WTC11 (cell line): ENCODE data around the gene AHNAK. TPM values are rescaled to one million over a fixed set of nuclear protein-coding genes. Genes with fewer than 3 reads are reported as not detected.

Experiments used
- ATAC-seq: fragments of 200-7000 bp; cut with Tn5 transposase; 2 replicates; pipeline ENCODE4 v1.10.0; 2021; ENCODE audit warnings: mild to moderate bottlenecking, moderate library complexity
- CTCF ChIA-PET: fragments of 300-600 bp; sonication (Branson Sonifier 250); formaldehyde crosslinking; loops from one replicate; lab custom pipeline; 2021; ENCODE audit warnings: antibody characterized with exemption; lab: Charles Lee
- POLR2A ChIA-PET: fragments of 350-600 bp; sonication (Branson Sonifier 250); formaldehyde crosslinking; loops from one replicate; lab custom pipeline; 2021; ENCODE audit warnings: antibody characterized with exemption; lab: Charles Lee
- DNase-seq: peaks from one replicate; pipeline ENCODE4 v3.0.0; 2021; ENCODE audit warnings: low spot score
- H3K27ac Mint-ChIP-seq: 2 replicates; pipeline ENCODE4 v1.8.0; 2021; ENCODE audit warnings: mixed read lengths
- H3K27me3 Mint-ChIP-seq: 2 replicates; pipeline ENCODE4 v1.8.0; 2021; ENCODE audit warnings: low read depth, mild to moderate bottlenecking, moderate library complexity, mixed read lengths
- H3K36me3 Mint-ChIP-seq: 2 replicates; pipeline ENCODE4 v1.8.0; 2021; ENCODE audit warnings: mixed read lengths
- H3K4me1 Mint-ChIP-seq: 2 replicates; pipeline ENCODE4 v1.8.0; 2022; ENCODE audit warnings: mixed read lengths
- H3K4me3 Mint-ChIP-seq: 2 replicates; pipeline ENCODE4 v1.8.0; 2021; ENCODE audit warnings: mild to moderate bottlenecking, moderate library complexity, mixed read lengths
- H3K9me3 Mint-ChIP-seq: 2 replicates; pipeline ENCODE4 v1.8.0; 2021; ENCODE audit warnings: mixed read lengths
- CTCF ChIP-seq: fragments of 200-600 bp; IDR thresholded peaks from 2 replicates; pipeline ENCODE4 v1.8.0; 2022; ENCODE audit warnings: antibody characterized with exemption
- FOXJ3 ChIP-seq: sonication (generic); formaldehyde crosslinking; IDR thresholded peaks from 2 replicates; pipeline ENCODE4 v1.9.0; 2021; ENCODE audit warnings: missing genetic modification reagents, mild to moderate bottlenecking, borderline replicate concordance
- KAT7 ChIP-seq: sonication (generic); formaldehyde crosslinking; IDR thresholded peaks from 2 replicates; pipeline ENCODE4 v1.8.1; 2023; ENCODE audit warnings: missing genetic modification reagents, mild to moderate bottlenecking, borderline replicate concordance
- MYBL2 ChIP-seq: sonication (generic); formaldehyde crosslinking; IDR thresholded peaks from 2 replicates; pipeline ENCODE4 v1.8.1; 2023; ENCODE audit warnings: mild to moderate bottlenecking, moderate library complexity, missing genetic modification reagents
- NFYB ChIP-seq: sonication (generic); formaldehyde crosslinking; conservative IDR thresholded peaks from 2 replicates; pipeline ENCODE4 v1.8.0; 2022; ENCODE audit warnings: low read depth, missing genetic modification reagents
- PRRX2 ChIP-seq: fragments of 250-450 bp; sonication (Bioruptor Pico); IDR thresholded peaks from 2 replicates; pipeline ENCODE4 v1.8.0; 2021; ENCODE audit warnings: mild to moderate bottlenecking
- RORB ChIP-seq: fragments of 250-450 bp; sonication (Bioruptor Pico); IDR thresholded peaks from 2 replicates; pipeline ENCODE4 v1.9.0; 2021; ENCODE audit warnings: mild to moderate bottlenecking
- TCF7 ChIP-seq: sonication (generic); formaldehyde crosslinking; IDR thresholded peaks from 2 replicates; pipeline ENCODE4 v1.8.0; 2022; ENCODE audit warnings: mild to moderate bottlenecking, low read depth, missing genetic modification reagents, moderate library complexity
- TEAD4 ChIP-seq: sonication (generic); formaldehyde crosslinking; IDR thresholded peaks from 2 replicates; pipeline ENCODE4 v1.8.0; 2022; ENCODE audit warnings: mild to moderate bottlenecking, missing genetic modification reagents
- ZBTB21 ChIP-seq: sonication (generic); formaldehyde crosslinking; IDR thresholded peaks from 2 replicates; pipeline ENCODE4 v1.8.1; 2023; ENCODE audit warnings: mild to moderate bottlenecking, missing genetic modification reagents, borderline replicate concordance
- ZMAT4 ChIP-seq: fragments of 250-450 bp; sonication (Bioruptor Pico); IDR thresholded peaks from 2 replicates; pipeline ENCODE4 v1.9.0; 2021; ENCODE audit warnings: mild to moderate bottlenecking
- ZNF121 ChIP-seq: sonication (generic); formaldehyde crosslinking; IDR thresholded peaks from 2 replicates; pipeline ENCODE4 v1.8.0; 2023; ENCODE audit warnings: missing genetic modification reagents
- ZNF263 ChIP-seq: sonication (generic); formaldehyde crosslinking; IDR thresholded peaks from 2 replicates; pipeline ENCODE4 v1.8.1; 2022; ENCODE audit warnings: low read depth, mild to moderate bottlenecking, moderate library complexity, missing genetic modification reagents
- ZNF281 ChIP-seq: sonication (generic); formaldehyde crosslinking; IDR thresholded peaks from 2 replicates; pipeline ENCODE4 v1.8.0; 2023; ENCODE audit warnings: mild to moderate bottlenecking, missing genetic modification reagents
- ZNF532 ChIP-seq: fragments of 250-450 bp; sonication (Bioruptor Pico); IDR thresholded peaks from 2 replicates; pipeline ENCODE4 v1.9.0; 2021; ENCODE audit warnings: mild to moderate bottlenecking, borderline replicate concordance
- ZNF671 ChIP-seq: fragments of 250-450 bp; sonication (Bioruptor Pico); IDR thresholded peaks from 2 replicates; pipeline ENCODE4 v1.8.0; 2021; ENCODE audit warnings: mild to moderate bottlenecking
- total RNA-seq: library from RNA; stranded (reverse); gene quantifications from 3 replicates; pipeline ENCODE4 v1.2.3, GENCODE V29; 2021
- TF ChIP-seq, protein P1 (sequence below): sonication (generic); formaldehyde crosslinking; IDR thresholded peaks from 2 replicates; pipeline ENCODE4 v1.8.1; 2022; ENCODE audit warnings: low read depth, missing genetic modification reagents, borderline replicate concordance
- TF ChIP-seq, protein P2 (sequence below): sonication (generic); formaldehyde crosslinking; IDR thresholded peaks from 2 replicates; pipeline ENCODE4 v1.8.1; 2023; ENCODE audit warnings: mild to moderate bottlenecking, moderate library complexity, missing genetic modification reagents

AHNAK gene
- total RNA-seq, 1 experiment from 2014 or later = 21.0 TPM

DNA sequence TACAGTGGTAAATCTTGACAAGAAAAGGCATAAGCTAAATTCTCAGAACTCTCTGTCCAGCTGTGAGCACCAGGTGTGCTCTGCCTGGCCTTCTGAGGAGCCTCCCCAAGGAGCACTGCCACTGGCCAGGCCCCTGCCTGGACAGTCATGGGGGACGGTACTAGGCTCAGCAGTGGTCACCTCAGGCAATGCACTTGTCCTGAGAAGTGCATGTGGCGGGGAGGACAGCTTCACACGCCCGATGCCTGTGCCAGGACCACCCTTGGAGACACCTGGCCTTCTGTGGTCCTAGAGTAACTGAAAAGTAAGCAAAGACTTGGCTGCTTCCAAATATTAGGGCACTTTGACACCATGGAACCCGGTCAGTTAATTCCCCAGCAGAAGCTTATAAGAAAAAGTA, 156.4 kb downstream of the AHNAK start (continued):
- TF ChIP-seq ZNF532 (CRISPR knock-in tag) (no peak), KAT7 (CRISPR knock-in tag) (no peak), PRRX2 (CRISPR knock-in tag) (no peak), RORB (CRISPR knock-in tag) (no peak), ZBTB21 (CRISPR knock-in tag) (no peak), ZNF281 (CRISPR knock-in tag) (no peak)

- ChIA-PET POLR2A (no interaction called here), CTCF (interaction anchor here (0.9 to 2.7 kb wide), 3 partner anchors 13 to 154 kb away, joined by 3 to 15 read pairs (median 4); no protein-coding TSS in a partner anchor)
- ATAC-seq = no peak
- no peak for TF ChIP-seq TCF7 (CRISPR knock-in tag)
- H3K36me3 Mint-ChIP-seq = no peaks in the 10 kb centered on the region
- H3K4me3 Mint-ChIP-seq = no peak overlapping the region
- no peak overlapping the region for H3K27ac Mint-ChIP-seq
- no peaks in the 10 kb centered on the region for H3K9me3 Mint-ChIP-seq
- H3K4me1 Mint-ChIP-seq = no peaks in the 10 kb centered on the region
- no peaks in the 10 kb centered on the region for H3K27me3 Mint-ChIP-seq
- no peak for DNase-seq
Observed at GRCh38 chr11:62388999-62389398, 157.6 kb downstream of the AHNAK start.

GRCh38 chr11:62387381-62387780, 159.2 kb downstream of the AHNAK start:
- Mint-ChIP-seq H3K9me3 (no peaks in the 10 kb centered on the region), H3K4me1 (peaks cover 7% of the 10 kb centered on the region), H3K27me3 (no peaks in the 10 kb centered on the region), H3K4me3 (no peak overlapping the region), H3K27ac (no peak overlapping the region), H3K36me3 (no peaks in the 10 kb centered on the region)
- ATAC-seq (no peak), DNase-seq (peak; percentile 1)
- POLR2A ChIA-PET = no interaction called here
- CTCF ChIA-PET = interaction anchor here (0.7 kb wide), 1 partner anchor 14 kb away, joined by 3 read pairs; no protein-coding TSS in a partner anchor
- TF ChIP-seq, protein P1, sequence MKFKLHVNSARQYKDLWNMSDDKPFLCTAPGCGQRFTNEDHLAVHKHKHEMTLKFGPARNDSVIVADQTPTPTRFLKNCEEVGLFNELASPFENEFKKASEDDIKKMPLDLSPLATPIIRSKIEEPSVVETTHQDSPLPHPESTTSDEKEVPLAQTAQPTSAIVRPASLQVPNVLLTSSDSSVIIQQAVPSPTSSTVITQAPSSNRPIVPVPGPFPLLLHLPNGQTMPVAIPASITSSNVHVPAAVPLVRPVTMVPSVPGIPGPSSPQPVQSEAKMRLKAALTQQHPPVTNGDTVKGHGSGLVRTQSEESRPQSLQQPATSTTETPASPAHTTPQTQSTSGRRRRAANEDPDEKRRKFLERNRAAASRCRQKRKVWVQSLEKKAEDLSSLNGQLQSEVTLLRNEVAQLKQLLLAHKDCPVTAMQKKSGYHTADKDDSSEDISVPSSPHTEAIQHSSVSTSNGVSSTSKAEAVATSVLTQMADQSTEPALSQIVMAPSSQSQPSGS (CRISPR knock-in tag) = no peak
- TF ChIP-seq ZNF263 (CRISPR knock-in tag) = no peak
- TF ChIP-seq ZNF121 (CRISPR knock-in tag) = no peak
- TF ChIP-seq CTCF = no peak
- no peak for TF ChIP-seq ZNF281 (CRISPR knock-in tag)
- no peak for TF ChIP-seq FOXJ3
- TF ChIP-seq MYBL2 (CRISPR knock-in tag) = no peak
- TF ChIP-seq, protein P2, sequence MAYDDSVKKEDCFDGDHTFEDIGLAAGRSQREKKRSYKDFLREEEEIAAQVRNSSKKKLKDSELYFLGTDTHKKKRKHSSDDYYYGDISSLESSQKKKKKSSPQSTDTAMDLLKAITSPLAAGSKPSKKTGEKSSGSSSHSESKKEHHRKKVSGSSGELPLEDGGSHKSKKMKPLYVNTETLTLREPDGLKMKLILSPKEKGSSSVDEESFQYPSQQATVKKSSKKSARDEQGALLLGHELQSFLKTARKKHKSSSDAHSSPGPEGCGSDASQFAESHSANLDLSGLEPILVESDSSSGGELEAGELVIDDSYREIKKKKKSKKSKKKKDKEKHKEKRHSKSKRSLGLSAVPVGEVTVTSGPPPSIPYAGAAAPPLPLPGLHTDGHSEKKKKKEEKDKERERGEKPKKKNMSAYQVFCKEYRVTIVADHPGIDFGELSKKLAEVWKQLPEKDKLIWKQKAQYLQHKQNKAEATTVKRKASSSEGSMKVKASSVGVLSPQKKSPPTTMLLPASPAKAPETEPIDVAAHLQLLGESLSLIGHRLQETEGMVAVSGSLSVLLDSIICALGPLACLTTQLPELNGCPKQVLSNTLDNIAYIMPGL (CRISPR knock-in tag) = no peak
- TF ChIP-seq TEAD4 (CRISPR knock-in tag) = no peak
- TF ChIP-seq ZMAT4 = no peak
- no peak for TF ChIP-seq ZNF671
- TF ChIP-seq NFYB = no peak
